Tibial artery (tissue), 4 donors: ENCODE measurements around the gene OGFR.

ENCODE experiments used
- DNase-seq, 2 donors: peaks; one replicate each; pipeline ENCODE4 v3.0.0-alpha.2; 2019
- H3K27ac ChIP-seq, 2 donors: fragments of 200-600 bp; sonication (generic) in 1 of 2; 1 replicate in 1 of 2; 2 replicates in 1 of 2; pipeline ENCODE4 v1.5.1; 2018 to 2019; ENCODE audit warnings: mild to moderate bottlenecking in 1 of 2
- H3K27me3 ChIP-seq, 2 donors: fragments of 200-600 bp; sonication (generic) in 1 of 2; one replicate each; pipeline versions ENCODE4 v1.5.1 to v1.6.0; 2016 to 2019
- H3K36me3 ChIP-seq, 3 donors: fragments of 200-600 bp; sonication (generic) in 2 of 3; one replicate each; pipeline ENCODE4 v1.5.1; 2016 to 2019; ENCODE audit warnings: mild to moderate bottlenecking in 2 of 3
- H3K4me1 ChIP-seq, 4 donors: fragments of 200-600 bp; sonication (generic) in 2 of 4; 1 replicate in 3 of 4; 2 replicates in 1 of 4; pipeline ENCODE4 v1.5.1; 2016 to 2019
- H3K4me3 ChIP-seq, 2 donors: fragments of 200-600 bp; sonication (generic) in 1 of 2; 1 replicate in 1 of 2; 2 replicates in 1 of 2; pipeline ENCODE4 v1.5.1; 2018 to 2019; ENCODE audit warnings: mild to moderate bottlenecking in 2 of 2
- H3K9me3 ChIP-seq, 3 donors: fragments of 200-600 bp; sonication (generic) in 1 of 3; one replicate each; pipeline ENCODE4 v1.5.1; 2016 to 2019
- CTCF ChIP-seq, 2 experiments: fragments of 200-600 bp in 1 of 2; fragments of 450-650 bp in 1 of 2; IDR thresholded peaks; one replicate each; pipeline ENCODE4 v1.5.1; 2017 to 2019; ENCODE audit warnings: antibody characterized with exemption in 2 of 2, mild to moderate bottlenecking in 1 of 2, moderate library complexity in 1 of 2
- intact Hi-C: fragments of 100-400 bp; cut with DNase I; formaldehyde crosslinking; loops from one replicate; pipeline ENCODE4 v1.15.0; 2023; ENCODE audit warnings: low total_unique reads

Gene OGFR

GRCh38 chr20:62794007-62794724, 10.5 kb upstream of the OGFR start:
- Histone ChIP-seq H3K27ac (peak overlapping the region; percentile 93 to 94), H3K36me3 (peaks cover 10 to 16% (median 14%) of the 10 kb centered on the region in 3 donors), H3K4me3 (peak overlapping the region; percentile 72 to 90), H3K9me3 (no peaks in the 10 kb centered on the region), H3K27me3 (peaks cover 0 to 3% of the 10 kb centered on the region in 2 donors), H3K4me1 (peaks cover 9 to 32% (median 16%) of the 10 kb centered on the region in 4 donors)
- no peak for TF ChIP-seq CTCF (IDR thresholded peaks at IDR 0.05)
- DNase-seq, result peak; percentile 95 to 98
- intact Hi-C loops, result loop anchor here (5.0 kb wide), 2 partner anchors 142 to 382 kb away; no protein-coding TSS in a partner anchor

GRCh38 chr20:62795023-62795761, 9.4 kb upstream of the OGFR start:
- Histone ChIP-seq H3K27me3 (no peaks in the 10 kb centered on the region), H3K9me3 (no peaks in the 10 kb centered on the region), H3K4me1 (peaks cover 9 to 32% (median 16%) of the 10 kb centered on the region in 4 donors), H3K36me3 (peaks cover 15 to 26% (median 24%) of the 10 kb centered on the region in 3 donors), H3K27ac (peak overlapping the region; percentile 93 to 94), H3K4me3 (peak overlapping the region; percentile 72 to 90)
- TF ChIP-seq CTCF (IDR thresholded peaks at IDR 0.05), result no peak
- peak; percentile 59 to 83 for DNase-seq
- intact Hi-C loops, result no loop called here

- Histone ChIP-seq H3K9me3 (no peaks in the 10 kb centered on the region), H3K36me3 (peaks cover 15 to 38% (median 35%) of the 10 kb centered on the region in 3 donors), H3K4me1 (peaks cover 9 to 33% (median 16%) of the 10 kb centered on the region in 4 donors), H3K4me3 (peak overlapping the region; percentile 72 to 90), H3K27me3 (no peaks in the 10 kb centered on the region), H3K27ac (peak overlapping the region; percentile 93 to 94)
- TF ChIP-seq CTCF (IDR thresholded peaks at IDR 0.05), result no peak
- DNase-seq, result no peak
- intact Hi-C loops, result no loop called here
These were observed 7.7 kb upstream of the OGFR start for GRCh38 chr20:62796699-62797491.

- intact Hi-C loops, result no loop called here
- Histone ChIP-seq H3K4me1 (peaks cover 9 to 43% (median 16%) of the 10 kb centered on the region in 4 donors), H3K27ac (peak overlapping the region; percentile 93 to 94)
These were observed 6.7 kb upstream of the OGFR start for GRCh38 chr20:62797671-62798532.

More at GRCh38 chr20:62797671-62798532, 6.7 kb upstream of the OGFR start:
- no peak for DNase-seq
- H3K4me3 ChIP-seq, result peak overlapping the region in 1 of 2 donors; percentile 90
- H3K36me3 ChIP-seq, result peaks cover 15 to 38% (median 35%) of the 10 kb centered on the region in 3 donors
- H3K9me3 ChIP-seq, result no peaks in the 10 kb centered on the region
- H3K27me3 ChIP-seq, result no peaks in the 10 kb centered on the region
- no peak for TF ChIP-seq CTCF (IDR thresholded peaks at IDR 0.05)
